Measurements from ENCODE around the gene POLR3F. TPM values are rescaled to one million over a fixed set of nuclear protein-coding genes. Genes with fewer than 3 reads are reported as not detected.

Gene POLR3F
- polyA plus RNA-seq, 1 of the 3 experiments (the other 2 are of a cell fraction) = 4.8 TPM

DNA sequence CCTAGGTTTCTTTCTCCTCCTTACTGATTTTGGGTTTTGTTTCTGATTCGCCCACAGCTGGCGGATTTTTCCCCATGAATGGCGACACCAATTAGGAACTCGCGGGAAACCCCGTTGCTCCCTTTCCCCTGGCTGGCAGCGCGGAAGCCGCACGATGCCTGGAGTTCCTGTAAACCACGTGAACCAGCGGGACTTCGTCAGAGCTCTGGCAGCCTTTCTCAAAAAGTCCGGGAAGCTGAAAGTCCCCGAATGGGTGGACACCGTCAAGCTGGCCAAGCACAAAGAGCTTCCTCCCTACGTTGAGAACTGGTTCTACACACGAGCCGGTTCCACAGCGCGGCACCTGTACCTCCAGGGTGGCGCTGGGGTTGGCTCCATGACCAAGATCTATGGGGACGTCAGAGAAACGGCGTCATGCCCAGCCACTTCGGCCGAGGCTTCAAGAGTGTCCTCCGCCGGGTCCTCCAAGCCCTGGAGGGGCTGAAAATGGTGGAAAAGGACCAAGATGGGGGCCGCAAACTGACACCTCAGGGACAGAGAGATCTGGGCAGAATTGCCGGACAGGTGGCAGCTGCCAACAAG is 37.4 kb downstream of the POLR3F start:
- H3K9me3 ChIP-seq = no peaks in the 10 kb centered on the region
- ChIA-PET CTCF (no interaction called here), POLR2A (no interaction called here)
- H3K27ac ChIP-seq (ENCODE audit: low read depth in 2 of 2, low read length in 1 of 2) = no peak overlapping the region
- H3K9ac ChIP-seq = no peak overlapping the region
- 85% methylated on average over 27 of the region's 31 CpGs for WGBS (ENCODE audit: low lambda C conversion rate)
- H3K36me3 ChIP-seq (replicated peaks in 1 of 2; ENCODE audit: control insufficient read depth in 1 of 2, insufficient read depth in 2 of 2, low read length in 1 of 2) = peaks cover 0 to under 1% of the 10 kb centered on the region in 2 experiments
- DNase-seq = no peak
- TF ChIP-seq FOSL2 (IDR thresholded peaks at IDR 0.05; ENCODE audit: borderline replicate concordance, low read depth) = no peak
- TF ChIP-seq TEAD4 (IDR thresholded peaks at IDR 0.05; ENCODE audit: borderline replicate concordance, insufficient read depth) = no peak
- no peak for TF ChIP-seq RCOR1 (IDR thresholded peaks at IDR 0.05; ENCODE audit: low read length)
- no peak for TF ChIP-seq YY1 (IDR thresholded peaks at IDR 0.05; ENCODE audit: low read depth)
- TF ChIP-seq, protein P1, sequence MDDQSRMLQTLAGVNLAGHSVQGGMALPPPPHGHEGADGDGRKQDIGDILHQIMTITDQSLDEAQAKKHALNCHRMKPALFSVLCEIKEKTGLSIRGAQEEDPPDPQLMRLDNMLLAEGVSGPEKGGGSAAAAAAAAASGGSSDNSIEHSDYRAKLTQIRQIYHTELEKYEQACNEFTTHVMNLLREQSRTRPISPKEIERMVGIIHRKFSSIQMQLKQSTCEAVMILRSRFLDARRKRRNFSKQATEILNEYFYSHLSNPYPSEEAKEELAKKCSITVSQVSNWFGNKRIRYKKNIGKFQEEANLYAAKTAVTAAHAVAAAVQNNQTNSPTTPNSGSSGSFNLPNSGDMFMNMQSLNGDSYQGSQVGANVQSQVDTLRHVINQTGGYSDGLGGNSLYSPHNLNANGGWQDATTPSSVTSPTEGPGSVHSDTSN (IDR thresholded peaks at IDR 0.05) = no peak
- TF ChIP-seq, protein P2, sequence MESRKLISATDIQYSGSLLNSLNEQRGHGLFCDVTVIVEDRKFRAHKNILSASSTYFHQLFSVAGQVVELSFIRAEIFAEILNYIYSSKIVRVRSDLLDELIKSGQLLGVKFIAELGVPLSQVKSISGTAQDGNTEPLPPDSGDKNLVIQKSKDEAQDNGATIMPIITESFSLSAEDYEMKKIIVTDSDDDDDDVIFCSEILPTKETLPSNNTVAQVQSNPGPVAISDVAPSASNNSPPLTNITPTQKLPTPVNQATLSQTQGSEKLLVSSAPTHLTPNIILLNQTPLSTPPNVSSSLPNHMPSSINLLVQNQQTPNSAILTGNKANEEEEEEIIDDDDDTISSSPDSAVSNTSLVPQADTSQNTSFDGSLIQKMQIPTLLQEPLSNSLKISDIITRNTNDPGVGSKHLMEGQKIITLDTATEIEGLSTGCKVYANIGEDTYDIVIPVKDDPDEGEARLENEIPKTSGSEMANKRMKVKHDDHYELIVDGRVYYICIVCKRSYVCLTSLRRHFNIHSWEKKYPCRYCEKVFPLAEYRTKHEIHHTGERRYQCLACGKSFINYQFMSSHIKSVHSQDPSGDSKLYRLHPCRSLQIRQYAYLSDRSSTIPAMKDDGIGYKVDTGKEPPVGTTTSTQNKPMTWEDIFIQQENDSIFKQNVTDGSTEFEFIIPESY (IDR thresholded peaks at IDR 0.05; ENCODE audit: borderline replicate concordance, low read depth) = no peak
- TF ChIP-seq EZH2phosphoT487 (IDR thresholded peaks at IDR 0.05; ENCODE audit: borderline replicate concordance, low read depth) = no peak
- TF ChIP-seq POLR2AphosphoS5 (IDR thresholded peaks at IDR 0.05; ENCODE audit: low read depth, low read length) = no peak
- TF ChIP-seq TCF12 (IDR thresholded peaks at IDR 0.05) = no peak
- no peak for TF ChIP-seq RFX5 (IDR thresholded peaks at IDR 0.05; ENCODE audit: low read length)
- no peak for TF ChIP-seq FOXM1 (IDR thresholded peaks at IDR 0.05; ENCODE audit: low read depth)
- TF ChIP-seq JUND (IDR thresholded peaks at IDR 0.05) = no peak
- no peak for TF ChIP-seq RXRA (IDR thresholded peaks at IDR 0.05; ENCODE audit: borderline replicate concordance, low read depth)
- TF ChIP-seq CHD2 (IDR thresholded peaks at IDR 0.05; ENCODE audit: low read length, partially characterized antibody) = no peak
- no peak for TF ChIP-seq RAD21 (IDR thresholded peaks at IDR 0.05; ENCODE audit: low read length)
- TF ChIP-seq, protein P3, sequence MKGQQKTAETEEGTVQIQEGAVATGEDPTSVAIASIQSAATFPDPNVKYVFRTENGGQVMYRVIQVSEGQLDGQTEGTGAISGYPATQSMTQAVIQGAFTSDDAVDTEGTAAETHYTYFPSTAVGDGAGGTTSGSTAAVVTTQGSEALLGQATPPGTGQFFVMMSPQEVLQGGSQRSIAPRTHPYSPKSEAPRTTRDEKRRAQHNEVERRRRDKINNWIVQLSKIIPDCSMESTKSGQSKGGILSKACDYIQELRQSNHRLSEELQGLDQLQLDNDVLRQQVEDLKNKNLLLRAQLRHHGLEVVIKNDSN (IDR thresholded peaks at IDR 0.05; ENCODE audit: borderline replicate concordance, low read depth) = no peak
- TF ChIP-seq, protein P4, sequence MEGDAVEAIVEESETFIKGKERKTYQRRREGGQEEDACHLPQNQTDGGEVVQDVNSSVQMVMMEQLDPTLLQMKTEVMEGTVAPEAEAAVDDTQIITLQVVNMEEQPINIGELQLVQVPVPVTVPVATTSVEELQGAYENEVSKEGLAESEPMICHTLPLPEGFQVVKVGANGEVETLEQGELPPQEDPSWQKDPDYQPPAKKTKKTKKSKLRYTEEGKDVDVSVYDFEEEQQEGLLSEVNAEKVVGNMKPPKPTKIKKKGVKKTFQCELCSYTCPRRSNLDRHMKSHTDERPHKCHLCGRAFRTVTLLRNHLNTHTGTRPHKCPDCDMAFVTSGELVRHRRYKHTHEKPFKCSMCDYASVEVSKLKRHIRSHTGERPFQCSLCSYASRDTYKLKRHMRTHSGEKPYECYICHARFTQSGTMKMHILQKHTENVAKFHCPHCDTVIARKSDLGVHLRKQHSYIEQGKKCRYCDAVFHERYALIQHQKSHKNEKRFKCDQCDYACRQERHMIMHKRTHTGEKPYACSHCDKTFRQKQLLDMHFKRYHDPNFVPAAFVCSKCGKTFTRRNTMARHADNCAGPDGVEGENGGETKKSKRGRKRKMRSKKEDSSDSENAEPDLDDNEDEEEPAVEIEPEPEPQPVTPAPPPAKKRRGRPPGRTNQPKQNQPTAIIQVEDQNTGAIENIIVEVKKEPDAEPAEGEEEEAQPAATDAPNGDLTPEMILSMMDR (IDR thresholded peaks at IDR 0.05) = no peak
- no peak for TF ChIP-seq MXI1 (IDR thresholded peaks at IDR 0.05; ENCODE audit: low read depth, low read length)
- no peak for TF ChIP-seq GABPA (IDR thresholded peaks at IDR 0.05; ENCODE audit: low read depth)
- TF ChIP-seq EP300 (IDR thresholded peaks at IDR 0.05; ENCODE audit: borderline replicate concordance in 1 of 2, low read depth in 1 of 2, low read length in 1 of 2) = no peak
- H3K27me3 ChIP-seq (ENCODE audit: insufficient read depth) = no peaks in the 10 kb centered on the region
- H3K4me3 ChIP-seq (ENCODE audit: low read depth in 2 of 2, low read length in 1 of 2) = no peak overlapping the region
- no peaks in the 10 kb centered on the region for H3K9me2 ChIP-seq
- no peak overlapping the region for H2AFZ ChIP-seq (ENCODE audit: low read depth)
- peaks cover 19% of the 10 kb centered on the region for H3K79me2 ChIP-seq (ENCODE audit: insufficient read depth)
- peaks cover 10 to 12% of the 10 kb centered on the region in 2 experiments; a peak in 1 of 4 replicates for H3K4me1 ChIP-seq (ENCODE audit: control insufficient read depth in 1 of 2, insufficient read depth in 2 of 2, low read depth in 1 of 2, low read length in 1 of 2)
- H4K20me1 ChIP-seq (ENCODE audit: insufficient read depth) = no peaks in the 10 kb centered on the region
- H3K4me2 ChIP-seq = no peak overlapping the region
- H3F3A ChIP-seq (replicated peaks; ENCODE audit: insufficient read depth) = no peaks in the 10 kb centered on the region
